NCI-H2029 (cell line): ENCODE results near the gene CCR3.
A peak's percentile ranks its signal among the peaks of the same experiment; 100 is the strongest.
"Not testable (repeated sequence)": the region's sequence is repeated elsewhere in the genome, so short reads cannot be mapped to it uniquely, and the experiment has no call there.

ENCODE experiments used
- DNase-seq: peaks from one replicate; lab custom pipeline; 2025; lab: John Stamatoyannopoulos, UW

Gene CCR3

GRCh38 chr3:46242120-46242519 is at the start of gene CCR3:
CCR3 (plus strand) TSS chr3:46242460; CDS start chr3:46265159, 22,699 bp downstream.
- DNase-seq = no peak

- no peak for DNase-seq
Measured at GRCh38 chr3:46192939-46193338, 49.3 kb upstream of the CCR3 start.

GRCh38 chr3:46193436-46193835 is 48.8 kb upstream of the CCR3 start:
- no peak for DNase-seq

- no peak for DNase-seq
Measured at GRCh38 chr3:46194868-46195553, 47.2 kb upstream of the CCR3 start.

- no peak for DNase-seq
Measured at GRCh38 chr3:46196261-46196957, 45.9 kb upstream of the CCR3 start.

GRCh38 chr3:46200211-46200610 is 42.0 kb upstream of the CCR3 start:
- no peak for DNase-seq

- DNase-seq = no peak
Measured at GRCh38 chr3:46200790-46201189, 41.5 kb upstream of the CCR3 start.

- no peak for DNase-seq
Measured at GRCh38 chr3:46202535-46202934, 39.7 kb upstream of the CCR3 start.

GRCh38 chr3:46203681-46204080 is 38.6 kb upstream of the CCR3 start:
- DNase-seq = no peak

GRCh38 chr3:46205286-46205960 is 36.8 kb upstream of the CCR3 start:
- DNase-seq = no peak

GRCh38 chr3:46206282-46207015 is 35.8 kb upstream of the CCR3 start:
- no peak for DNase-seq

GRCh38 chr3:46207514-46207913 is 34.7 kb upstream of the CCR3 start:
- DNase-seq = not testable (repeated sequence)

- DNase-seq = no peak
Measured at GRCh38 chr3:46208167-46208704, 34.0 kb upstream of the CCR3 start, which contains the start of gene CCR1. CCR1 (minus strand) TSS chr3:46208313; CDS start chr3:46204313, 4,000 bp downstream.

GRCh38 chr3:46209053-46209452 is 33.2 kb upstream of the CCR3 start:
- no peak for DNase-seq

- no peak for DNase-seq
Measured at GRCh38 chr3:46209746-46210470, 32.4 kb upstream of the CCR3 start.

GRCh38 chr3:46212101-46212500 is 30.2 kb upstream of the CCR3 start:
- no peak for DNase-seq

GRCh38 chr3:46213201-46213600 is 29.1 kb upstream of the CCR3 start:
- DNase-seq = no peak

- DNase-seq = peak; percentile 88
Measured at GRCh38 chr3:46214751-46215352, 27.4 kb upstream of the CCR3 start.

GRCh38 chr3:46215810-46216414 is 26.3 kb upstream of the CCR3 start:
- no peak for DNase-seq

GRCh38 chr3:46218196-46218709 is 24.0 kb upstream of the CCR3 start:
- DNase-seq = no peak
